NCI-H460 (cell line): ENCODE results near the gene MCF2L. TPM values are rescaled to one million over a fixed set of nuclear protein-coding genes. Genes with fewer than 3 reads are reported as not detected.
"Not testable (repeated sequence)": the region's sequence is repeated elsewhere in the genome, so short reads cannot be mapped to it uniquely, and the experiment has no call there.

Experiments
- DNase-seq: peaks from one replicate; pipeline ENCODE4 v3.0.0-alpha.2; 2016; ENCODE audit warnings: low read depth; ENCODE audit errors: extremely low read depth
- total RNA-seq: library from RNA; depleted of rRNA; stranded (reverse); fragments of >200 nt; shearing (Covaris generic); gene quantifications from 2 replicates; pipeline ENCODE4 v1.2.3, GENCODE V29; 2014

The MCF2L gene
- total RNA-seq, 1 experiment from 2014 or later, result 0.97 TPM

- no peak for DNase-seq
Measured at GRCh38 chr13:113077953-113078901, 109.2 kb downstream of the MCF2L start.

- no peak for DNase-seq
Measured at GRCh38 chr13:113078902-113079780, 110.1 kb downstream of the MCF2L start.

- DNase-seq, result not testable (repeated sequence)
Measured at GRCh38 chr13:113079781-113080080, 110.7 kb downstream of the MCF2L start.

GRCh38 chr13:113080361-113080831, 111.4 kb downstream of the MCF2L start:
- DNase-seq, result no peak

GRCh38 chr13:113080901-113081521, 112.0 kb downstream of the MCF2L start:
- DNase-seq, result no peak

GRCh38 chr13:113082198-113083021, 113.4 kb downstream of the MCF2L start:
- no peak for DNase-seq

GRCh38 chr13:113083022-113083373, 114.0 kb downstream of the MCF2L start:
- no peak for DNase-seq

GRCh38 chr13:113083402-113084061, 114.5 kb downstream of the MCF2L start:
- peak; percentile 56 for DNase-seq

GRCh38 chr13:113084094-113084942, 115.3 kb downstream of the MCF2L start:
- no peak for DNase-seq

GRCh38 chr13:113084943-113085540, 116.0 kb downstream of the MCF2L start:
- DNase-seq, result no peak

GRCh38 chr13:113086031-113086750, 117.2 kb downstream of the MCF2L start:
- DNase-seq, result no peak

GRCh38 chr13:113086991-113087922, 118.2 kb downstream of the MCF2L start:
- no peak for DNase-seq

- DNase-seq, result no peak
Measured at GRCh38 chr13:113087923-113088690, 119.1 kb downstream of the MCF2L start.

- no peak for DNase-seq
Measured at GRCh38 chr13:113088691-113089020, 119.6 kb downstream of the MCF2L start.

- no peak for DNase-seq
Measured at GRCh38 chr13:113089693-113090414, 120.8 kb downstream of the MCF2L start.
